ENCODE results near the gene AARS1. TPM values are rescaled to one million over a fixed set of nuclear protein-coding genes. Genes with fewer than 3 reads are reported as not detected.
"Not testable (repeated sequence)": the region's sequence is repeated elsewhere in the genome, so short reads cannot be mapped to it uniquely, and the experiment has no call there.

AARS1 gene
- total RNA-seq, 2 donors from 2014 or later, result 14.7 to 20.6 TPM

- H3K4me3 Mint-ChIP-seq; H3K9me3 ChIP-seq (ENCODE audit: control insufficient read depth, low read length, poor library complexity, severe bottlenecking); H3K4me1 Mint-ChIP-seq; ATAC-seq; H3K27me3 Mint-ChIP-seq; DNase-seq; H3K27ac Mint-ChIP-seq; H3K36me3 Mint-ChIP-seq (ENCODE audit: low read depth): not testable (repeated sequence)
These were observed 57.5 kb downstream of the AARS1 start for GRCh38 chr16:70231831-70232230.

- H3K4me3 Mint-ChIP-seq; H3K36me3 Mint-ChIP-seq (ENCODE audit: low read depth): not testable (repeated sequence)
These were observed 63.3 kb downstream of the AARS1 start for GRCh38 chr16:70226024-70226423.

GRCh38 chr16:70225430-70225829 is 63.9 kb downstream of the AARS1 start:
- not testable (repeated sequence) for H3K9me3 ChIP-seq (ENCODE audit: control insufficient read depth, low read length, poor library complexity, severe bottlenecking); H3K36me3 Mint-ChIP-seq (ENCODE audit: low read depth); ATAC-seq; H3K27me3 Mint-ChIP-seq; H3K4me1 Mint-ChIP-seq; H3K4me3 Mint-ChIP-seq; H3K27ac Mint-ChIP-seq; DNase-seq

More at GRCh38 chr16:70226024-70226423, 63.3 kb downstream of the AARS1 start:
- H3K27ac Mint-ChIP-seq; H3K9me3 ChIP-seq (ENCODE audit: control insufficient read depth, low read length, poor library complexity, severe bottlenecking); H3K27me3 Mint-ChIP-seq; DNase-seq; ATAC-seq; H3K4me1 Mint-ChIP-seq: not testable (repeated sequence)

GRCh38 chr16:70224645-70225044 is 64.7 kb downstream of the AARS1 start:
- H3K4me3 Mint-ChIP-seq; H3K27me3 Mint-ChIP-seq; H3K9me3 ChIP-seq (ENCODE audit: control insufficient read depth, low read length, poor library complexity, severe bottlenecking); H3K36me3 Mint-ChIP-seq (ENCODE audit: low read depth); H3K4me1 Mint-ChIP-seq; H3K27ac Mint-ChIP-seq; ATAC-seq; DNase-seq: not testable (repeated sequence)

- peak overlapping the region; percentile 19 for H3K27ac Mint-ChIP-seq
- not testable (repeated sequence) for DNase-seq; H3K4me1 Mint-ChIP-seq; H3K4me3 Mint-ChIP-seq; ATAC-seq; H3K27me3 Mint-ChIP-seq; H3K36me3 Mint-ChIP-seq (ENCODE audit: low read depth); H3K9me3 ChIP-seq (ENCODE audit: control insufficient read depth, low read length, poor library complexity, severe bottlenecking)
These were observed 65.3 kb downstream of the AARS1 start for GRCh38 chr16:70223971-70224513.

- ATAC-seq; H3K27me3 Mint-ChIP-seq; DNase-seq; H3K4me1 Mint-ChIP-seq; H3K36me3 Mint-ChIP-seq (ENCODE audit: low read depth); H3K9me3 ChIP-seq (ENCODE audit: control insufficient read depth, low read length, poor library complexity, severe bottlenecking); H3K4me3 Mint-ChIP-seq: not testable (repeated sequence)
- peak overlapping the region; percentile 19 for H3K27ac Mint-ChIP-seq
These were observed 66.1 kb downstream of the AARS1 start for GRCh38 chr16:70223216-70223615.

- not testable (repeated sequence) for H3K36me3 Mint-ChIP-seq (ENCODE audit: low read depth)
These were observed 66.7 kb downstream of the AARS1 start for GRCh38 chr16:70222574-70222973.

GRCh38 chr16:70218586-70218985 is 70.7 kb downstream of the AARS1 start:
- H3K4me3 Mint-ChIP-seq; H3K4me1 Mint-ChIP-seq; H3K36me3 Mint-ChIP-seq (ENCODE audit: low read depth); ATAC-seq; H3K27me3 Mint-ChIP-seq; H3K9me3 ChIP-seq (ENCODE audit: control insufficient read depth, low read length, poor library complexity, severe bottlenecking); DNase-seq: not testable (repeated sequence)
- peak overlapping the region; percentile 81 for H3K27ac Mint-ChIP-seq

More at GRCh38 chr16:70222574-70222973, 66.7 kb downstream of the AARS1 start:
- not testable (repeated sequence) for H3K9me3 ChIP-seq (ENCODE audit: control insufficient read depth, low read length, poor library complexity, severe bottlenecking); DNase-seq; H3K4me1 Mint-ChIP-seq; H3K27me3 Mint-ChIP-seq; ATAC-seq; H3K4me3 Mint-ChIP-seq; H3K27ac Mint-ChIP-seq

- ATAC-seq; H3K36me3 Mint-ChIP-seq (ENCODE audit: low read depth); H3K9me3 ChIP-seq (ENCODE audit: control insufficient read depth, low read length, poor library complexity, severe bottlenecking); H3K4me1 Mint-ChIP-seq; H3K27me3 Mint-ChIP-seq; H3K4me3 Mint-ChIP-seq; DNase-seq: not testable (repeated sequence)
- H3K27ac Mint-ChIP-seq, result peak overlapping the region; percentile 2
These were observed 82.9 kb downstream of the AARS1 start for GRCh38 chr16:70206382-70206781.

GRCh38 chr16:70204668-70205405 is 84.5 kb downstream of the AARS1 start:
- not testable (repeated sequence) for H3K27me3 Mint-ChIP-seq; H3K4me3 Mint-ChIP-seq; H3K27ac Mint-ChIP-seq; DNase-seq; ATAC-seq; H3K9me3 ChIP-seq (ENCODE audit: control insufficient read depth, low read length, poor library complexity, severe bottlenecking); H3K36me3 Mint-ChIP-seq (ENCODE audit: low read depth); H3K4me1 Mint-ChIP-seq

- H3K27me3 Mint-ChIP-seq; H3K4me1 Mint-ChIP-seq; H3K4me3 Mint-ChIP-seq; DNase-seq; H3K36me3 Mint-ChIP-seq (ENCODE audit: low read depth); ATAC-seq; H3K27ac Mint-ChIP-seq; H3K9me3 ChIP-seq (ENCODE audit: control insufficient read depth, low read length, poor library complexity, severe bottlenecking): not testable (repeated sequence)
These were observed 85.3 kb downstream of the AARS1 start for GRCh38 chr16:70204010-70204409.

- not testable (repeated sequence) for H3K9me3 ChIP-seq (ENCODE audit: control insufficient read depth, low read length, poor library complexity, severe bottlenecking); DNase-seq; H3K4me3 Mint-ChIP-seq; H3K4me1 Mint-ChIP-seq; ATAC-seq; H3K27me3 Mint-ChIP-seq; H3K36me3 Mint-ChIP-seq (ENCODE audit: low read depth); H3K27ac Mint-ChIP-seq
These were observed 85.8 kb downstream of the AARS1 start for GRCh38 chr16:70203508-70203907.

Data from T-helper 17 cell (primary cell).